ENCODE measurements around the gene MAP7D3.

DNA sequence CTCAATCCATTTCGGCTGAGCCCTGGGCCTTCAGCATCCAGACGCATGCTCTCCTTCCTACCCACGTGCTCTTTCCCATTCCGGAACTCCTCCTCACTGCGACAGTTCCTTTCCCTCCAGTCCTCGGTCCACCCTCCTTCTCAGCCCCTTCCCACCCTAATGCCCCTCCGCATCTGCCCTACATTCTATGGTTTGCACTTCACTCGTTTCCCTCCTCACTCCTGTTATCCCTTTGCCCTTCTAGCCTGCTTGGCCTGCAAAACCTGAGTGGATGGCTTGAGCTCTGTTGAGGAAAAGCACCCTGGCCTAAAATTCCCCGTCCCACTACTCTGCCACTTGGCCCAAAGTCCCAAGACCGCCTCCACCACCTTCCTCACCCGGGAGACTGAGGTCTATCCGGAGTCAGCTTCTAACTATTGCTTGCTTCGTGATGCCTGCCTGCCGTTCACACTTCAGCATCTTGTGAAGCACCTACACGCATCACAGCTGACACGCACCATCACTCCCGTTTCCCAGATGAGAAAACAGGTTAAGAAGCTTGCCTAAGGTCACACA, 38.6 kb downstream of the MAP7D3 start:
- TF ChIP-seq, protein P1, sequence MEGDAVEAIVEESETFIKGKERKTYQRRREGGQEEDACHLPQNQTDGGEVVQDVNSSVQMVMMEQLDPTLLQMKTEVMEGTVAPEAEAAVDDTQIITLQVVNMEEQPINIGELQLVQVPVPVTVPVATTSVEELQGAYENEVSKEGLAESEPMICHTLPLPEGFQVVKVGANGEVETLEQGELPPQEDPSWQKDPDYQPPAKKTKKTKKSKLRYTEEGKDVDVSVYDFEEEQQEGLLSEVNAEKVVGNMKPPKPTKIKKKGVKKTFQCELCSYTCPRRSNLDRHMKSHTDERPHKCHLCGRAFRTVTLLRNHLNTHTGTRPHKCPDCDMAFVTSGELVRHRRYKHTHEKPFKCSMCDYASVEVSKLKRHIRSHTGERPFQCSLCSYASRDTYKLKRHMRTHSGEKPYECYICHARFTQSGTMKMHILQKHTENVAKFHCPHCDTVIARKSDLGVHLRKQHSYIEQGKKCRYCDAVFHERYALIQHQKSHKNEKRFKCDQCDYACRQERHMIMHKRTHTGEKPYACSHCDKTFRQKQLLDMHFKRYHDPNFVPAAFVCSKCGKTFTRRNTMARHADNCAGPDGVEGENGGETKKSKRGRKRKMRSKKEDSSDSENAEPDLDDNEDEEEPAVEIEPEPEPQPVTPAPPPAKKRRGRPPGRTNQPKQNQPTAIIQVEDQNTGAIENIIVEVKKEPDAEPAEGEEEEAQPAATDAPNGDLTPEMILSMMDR (IDR thresholded peaks at IDR 0.05) = no peak
- TF ChIP-seq POLR2A (IDR thresholded peaks at IDR 0.05) = no peak
